AG09319 (cell line): Measurements from ENCODE around the gene SIPA1L3.

Experiments
- DNase-seq: peaks from one replicate; pipeline ENCODE4 v3.0.0-alpha.2; 2010; ENCODE audit warnings: low read depth; ENCODE audit errors: extremely low read depth
- CTCF ChIP-seq: IDR thresholded peaks from 2 replicates; pipeline ENCODE4 v1.5.1; 2011; ENCODE audit warnings: low read depth, mild to moderate bottlenecking, inconsistent platforms, low read length, moderate library complexity

SIPA1L3 gene

GRCh38 chr19:37969695-37970094, 62.7 kb downstream of the SIPA1L3 start:
- no peak for DNase-seq
- TF ChIP-seq CTCF, result no peak

- DNase-seq, result no peak
Measured at GRCh38 chr19:37970699-37971098, 63.7 kb downstream of the SIPA1L3 start.

GRCh38 chr19:37972803-37973202, 65.8 kb downstream of the SIPA1L3 start:
- no peak for DNase-seq
- TF ChIP-seq CTCF, result no peak

More at GRCh38 chr19:37970699-37971098, 63.7 kb downstream of the SIPA1L3 start:
- TF ChIP-seq CTCF, result no peak

GRCh38 chr19:37973666-37974065, 66.7 kb downstream of the SIPA1L3 start:
- no peak for DNase-seq
- no peak for TF ChIP-seq CTCF

- DNase-seq, result no peak
- no peak for TF ChIP-seq CTCF
Measured at GRCh38 chr19:37975071-37975470, 68.1 kb downstream of the SIPA1L3 start.

GRCh38 chr19:37975596-37976515, 68.8 kb downstream of the SIPA1L3 start:
- no peak for DNase-seq
- TF ChIP-seq CTCF, result no peak

GRCh38 chr19:37977391-37977790, 70.4 kb downstream of the SIPA1L3 start:
- no peak for DNase-seq
- TF ChIP-seq CTCF, result no peak
